ENCODE results near the gene ATP2B2.

The ATP2B2 gene

DNA sequence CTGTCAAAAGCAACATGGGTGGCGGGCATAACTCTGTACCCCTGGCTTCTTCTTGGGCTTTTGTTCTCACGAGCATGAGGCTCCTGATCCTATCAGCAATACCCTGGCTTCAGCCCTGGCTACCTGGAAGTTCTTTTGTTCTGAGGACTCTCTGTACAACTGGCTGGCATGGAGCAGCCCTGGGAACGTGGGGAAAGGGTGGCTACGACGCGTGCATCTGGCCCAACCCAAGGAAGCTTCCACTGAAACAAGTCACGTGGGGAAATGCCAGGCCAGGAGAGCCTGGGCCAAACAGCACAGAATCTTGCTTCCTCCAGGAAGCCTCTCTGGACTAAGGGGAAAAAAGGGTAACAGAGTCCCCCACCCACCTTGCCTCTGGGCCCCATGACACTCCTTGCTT is 22.7 kb upstream of the ATP2B2 start:
- FAIRE-seq: no peak

DNA sequence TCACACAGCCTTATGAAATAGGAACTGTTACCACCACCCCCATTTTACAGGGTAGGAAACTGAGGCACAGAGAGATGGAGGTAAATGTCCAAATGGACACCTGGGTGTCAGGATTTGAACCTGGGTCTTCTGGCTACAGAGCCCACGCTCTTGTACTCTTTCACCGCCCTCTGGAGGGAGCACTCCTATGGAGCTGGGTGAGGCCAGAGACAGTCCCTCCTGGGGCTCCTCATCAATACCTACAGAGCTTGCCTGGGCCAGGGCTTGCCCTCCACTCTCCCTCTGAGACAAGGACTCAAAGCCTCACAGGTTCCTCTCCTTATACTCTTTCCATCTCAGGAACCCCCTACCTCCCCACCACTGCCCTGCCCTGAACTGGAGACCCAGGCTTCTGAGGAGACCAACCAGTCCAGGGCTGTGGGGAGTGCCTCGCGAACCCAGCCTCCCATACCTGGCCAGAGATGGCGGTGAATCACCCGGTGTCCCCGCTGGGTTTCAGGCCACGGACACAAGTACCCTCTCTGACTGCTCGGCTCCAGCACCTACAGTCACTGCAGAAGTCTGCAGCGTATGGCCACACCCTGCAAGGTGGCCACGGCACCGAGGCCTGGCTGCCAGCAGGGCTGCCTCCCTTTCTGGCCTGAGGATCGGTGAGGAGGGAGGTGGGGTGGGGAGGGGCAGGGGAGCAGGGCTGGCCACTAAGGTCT is 22.1 kb upstream of the ATP2B2 start:
- FAIRE-seq: no peak

DNA sequence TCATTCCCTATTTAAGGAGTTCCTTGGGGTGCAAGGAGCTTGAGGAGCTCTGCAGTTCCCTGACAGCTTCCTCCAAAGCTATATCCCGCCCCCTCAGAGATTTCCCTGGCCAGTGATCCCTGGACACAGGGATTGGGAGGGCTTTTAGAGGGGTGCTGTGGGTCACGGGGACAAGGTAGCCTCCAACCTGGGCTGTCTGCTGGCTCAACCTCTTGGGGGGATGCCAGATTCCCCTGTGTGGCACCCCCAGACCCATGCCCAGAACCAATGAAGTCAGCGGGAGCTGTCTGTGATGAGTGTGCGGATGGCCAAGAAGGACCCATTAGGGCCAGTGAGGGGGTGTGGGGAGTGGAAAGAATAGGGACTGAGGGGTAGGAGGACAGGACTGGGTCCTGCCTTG is 21.0 kb upstream of the ATP2B2 start:
- FAIRE-seq: no peak

DNA sequence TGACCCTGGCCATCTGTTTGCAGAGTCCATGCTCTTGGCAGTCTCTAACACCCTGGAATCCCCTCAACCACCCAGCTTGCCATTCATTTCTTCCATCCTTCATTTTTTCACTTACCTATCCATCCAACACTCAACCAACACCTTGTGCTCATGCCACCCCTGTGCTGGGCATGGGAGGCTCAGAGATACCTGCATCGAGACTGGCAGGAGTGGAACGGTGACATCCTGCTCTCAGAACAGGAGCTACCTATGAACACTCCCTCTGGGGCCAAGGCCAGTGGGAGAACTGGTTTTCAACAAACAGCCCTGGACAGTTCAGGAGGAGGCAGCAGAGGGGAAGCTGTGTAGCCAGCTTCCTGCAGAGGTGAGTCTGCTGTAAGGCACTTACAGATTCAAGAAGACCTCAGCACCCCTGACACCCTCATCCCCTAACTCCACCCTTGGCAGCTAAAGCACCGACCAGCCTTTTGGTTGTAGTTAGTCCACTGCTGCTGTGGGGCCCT is 19.5 kb upstream of the ATP2B2 start:
- no peak for FAIRE-seq

DNA sequence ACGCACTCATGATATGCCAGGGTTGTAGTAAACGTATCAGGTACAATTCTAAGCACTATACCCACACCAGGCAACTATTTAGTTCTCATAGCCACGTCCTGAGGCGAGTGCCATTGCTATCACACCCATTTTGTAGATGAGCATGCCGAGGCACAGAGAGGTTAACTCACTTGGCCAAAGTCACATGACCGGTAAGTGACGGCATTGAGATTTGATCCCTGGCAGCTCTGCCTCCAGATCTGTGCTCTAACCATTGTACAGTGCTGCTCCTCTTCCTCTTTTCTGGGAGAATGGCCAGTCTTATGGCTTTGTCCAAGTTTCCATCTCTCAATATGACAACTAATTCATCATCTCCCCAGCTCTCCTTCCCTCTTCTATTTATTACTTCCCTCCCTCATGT is 18.9 kb upstream of the ATP2B2 start:
- FAIRE-seq: no peak

DNA sequence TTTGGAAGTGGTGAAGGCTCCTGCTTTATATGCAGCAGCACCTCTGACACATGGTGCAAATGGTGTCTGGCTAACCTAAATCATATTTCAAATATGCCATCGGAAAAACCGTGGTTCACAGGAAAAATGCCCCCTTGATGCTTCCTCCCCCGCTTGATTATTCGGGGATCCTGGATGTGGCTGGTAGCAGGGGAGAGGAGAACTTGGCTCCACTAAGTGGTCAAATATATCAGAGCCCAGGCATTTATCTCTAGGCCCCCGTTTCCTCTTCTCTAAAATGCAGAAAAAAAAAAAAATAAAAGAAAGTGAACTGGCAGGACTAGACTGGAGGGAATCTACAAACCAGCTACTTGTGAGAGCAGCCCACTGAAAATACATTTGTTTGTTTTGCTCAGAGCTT is 18.2 kb upstream of the ATP2B2 start:
- no peak for FAIRE-seq

DNA sequence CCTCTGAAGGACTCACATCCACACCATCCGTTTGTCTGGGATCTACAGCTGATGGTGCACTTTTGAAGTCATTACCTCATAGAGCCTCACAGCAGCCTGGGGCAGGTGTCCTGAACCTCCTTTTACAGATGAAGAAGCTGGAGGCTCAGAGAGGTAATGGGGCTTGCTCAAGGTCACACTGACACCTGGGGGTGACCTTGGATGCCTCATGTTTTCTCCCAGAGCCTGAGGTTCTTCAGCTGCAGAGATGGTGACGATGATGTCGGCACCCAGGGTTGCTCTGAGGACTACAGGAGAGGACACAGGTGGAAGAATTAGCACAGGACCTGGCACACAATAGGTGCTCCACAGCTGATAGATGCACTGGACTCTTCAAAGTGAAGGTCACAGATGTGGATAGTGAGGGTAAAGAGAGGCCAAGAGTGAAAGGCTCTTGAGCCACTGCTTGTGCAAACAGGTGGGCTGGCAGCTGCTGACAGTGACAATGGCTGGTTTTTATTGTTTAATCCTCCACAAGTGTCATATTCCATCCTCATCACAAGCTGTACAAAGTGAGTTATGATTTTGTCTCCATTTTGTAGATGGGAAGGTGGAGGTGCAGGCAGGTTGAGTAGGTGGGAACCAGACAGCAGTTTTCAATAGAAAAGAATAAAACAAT is 17.4 kb upstream of the ATP2B2 start:
- FAIRE-seq: no peak

DNA sequence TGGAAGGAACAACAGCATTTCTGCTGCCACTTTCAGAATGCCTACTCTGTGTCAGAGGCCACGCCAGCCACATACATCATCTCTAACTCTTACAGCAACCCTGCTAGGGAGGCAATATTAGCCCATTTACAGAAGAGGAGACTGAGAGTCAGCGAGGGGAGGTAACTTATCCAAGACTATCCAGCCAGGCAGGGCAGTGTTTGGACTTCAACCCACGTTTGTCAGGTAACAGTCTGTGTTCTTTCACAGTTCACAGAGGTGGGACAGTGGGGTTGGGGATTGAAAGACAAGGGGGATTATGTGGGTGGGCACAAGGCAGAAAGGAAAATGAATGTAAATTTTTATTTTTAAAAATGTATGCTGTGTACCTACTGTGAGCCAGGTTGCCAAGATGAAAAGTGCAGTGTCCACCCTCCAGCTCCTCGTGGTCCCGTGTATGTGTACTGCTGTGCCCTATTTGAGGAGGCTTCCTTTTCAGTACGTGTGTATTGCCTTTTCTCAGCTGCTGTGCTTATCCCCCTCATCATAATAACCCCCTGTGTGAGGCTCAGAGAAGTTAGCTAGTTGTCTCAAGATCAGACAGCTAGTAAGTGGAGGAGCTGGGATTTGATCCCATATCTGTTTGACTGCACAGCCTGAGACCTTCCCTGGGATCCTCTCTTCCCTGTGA is 16.5 kb upstream of the ATP2B2 start:
- FAIRE-seq: no peak

DNA sequence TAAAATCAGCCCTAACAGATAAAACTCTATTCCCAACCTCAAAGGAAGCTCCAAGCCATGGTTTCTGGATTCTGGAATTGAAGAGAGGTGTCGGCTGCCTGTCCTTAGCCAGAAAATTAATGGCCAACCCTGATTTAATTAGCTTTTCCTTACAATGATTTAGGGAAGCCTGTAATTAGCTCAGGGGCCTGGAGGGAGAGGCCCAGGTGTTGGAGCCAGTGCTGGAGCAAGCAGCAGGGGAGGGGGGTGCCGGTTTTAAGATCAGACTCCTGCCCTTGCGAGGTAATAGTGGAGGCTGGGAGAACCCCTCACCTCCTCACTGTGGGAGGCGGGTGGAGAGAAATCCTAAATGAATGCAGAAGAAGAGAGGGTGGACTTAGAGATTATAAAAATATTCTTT is 14.7 kb upstream of the ATP2B2 start:
- FAIRE-seq: no peak

DNA sequence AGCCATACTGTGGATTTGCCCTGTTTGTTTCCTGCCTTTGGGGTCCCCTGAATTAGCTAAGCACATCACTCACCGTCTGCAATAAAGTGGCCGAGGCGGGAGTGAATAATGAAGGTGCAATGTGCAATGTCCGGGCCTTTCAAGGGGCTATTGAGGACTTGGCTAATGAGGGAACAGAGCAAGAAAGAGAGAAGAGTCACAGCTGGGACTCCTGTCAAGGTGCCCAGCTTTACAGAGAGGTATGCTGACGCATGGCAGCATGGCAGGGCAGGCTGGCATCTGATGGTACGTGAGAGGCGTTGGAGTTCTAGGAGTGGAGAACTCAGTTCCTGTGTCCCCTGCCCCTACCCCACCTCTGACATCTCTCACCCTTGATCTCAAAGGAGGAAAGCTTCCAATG is 13.8 kb upstream of the ATP2B2 start:
- FAIRE-seq: no peak

DNA sequence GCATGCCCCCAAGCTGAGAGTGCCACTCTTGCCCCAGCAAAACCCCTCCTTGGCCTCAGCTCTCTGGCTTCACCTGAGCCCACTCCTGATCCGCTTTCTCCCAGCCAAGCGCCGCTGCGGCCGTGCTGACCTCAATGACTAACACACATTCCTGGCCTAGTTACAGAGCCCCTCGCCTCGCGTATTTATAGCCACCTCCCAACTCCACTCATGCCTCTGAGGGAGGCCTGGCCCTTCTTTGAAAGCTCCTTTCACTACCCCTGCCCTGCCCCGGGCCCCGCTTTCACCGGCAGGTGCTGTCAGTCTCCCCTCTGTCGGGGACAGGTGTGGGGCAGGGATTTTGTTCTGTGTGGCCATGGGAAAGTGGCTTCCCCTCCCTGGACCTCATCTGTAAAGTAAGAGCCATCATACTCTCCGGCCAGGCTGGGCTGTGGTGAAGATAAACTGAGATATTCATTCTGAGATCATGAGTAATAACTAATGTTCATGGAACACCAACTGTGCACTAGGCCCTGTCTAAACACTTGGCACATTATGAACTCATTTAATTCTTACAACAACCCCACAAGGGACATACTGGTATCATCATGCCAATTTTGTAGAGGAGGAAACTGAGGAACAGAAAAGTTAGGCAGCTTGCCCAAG is 13.2 kb upstream of the ATP2B2 start:
- FAIRE-seq: no peak

DNA sequence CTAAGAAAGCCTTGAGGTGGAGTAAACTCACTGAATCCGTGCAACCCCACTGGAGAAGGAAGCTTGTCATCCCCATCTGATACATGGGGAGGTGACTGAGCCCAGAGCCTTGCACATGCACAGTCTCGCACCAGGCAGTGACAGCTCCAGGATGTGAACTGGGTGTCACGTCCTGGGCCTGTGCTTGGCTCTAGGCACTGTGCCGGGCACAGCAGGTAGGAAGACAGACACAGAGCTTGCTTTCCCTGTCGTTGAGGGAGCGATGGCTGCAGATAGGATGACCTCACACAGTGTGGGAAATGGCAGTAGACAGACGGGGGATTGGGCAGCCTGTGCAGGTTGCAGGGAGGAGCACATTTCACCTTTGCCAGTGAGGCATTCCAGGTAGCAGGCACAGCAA is 12.2 kb upstream of the ATP2B2 start:
- no peak for FAIRE-seq

DNA sequence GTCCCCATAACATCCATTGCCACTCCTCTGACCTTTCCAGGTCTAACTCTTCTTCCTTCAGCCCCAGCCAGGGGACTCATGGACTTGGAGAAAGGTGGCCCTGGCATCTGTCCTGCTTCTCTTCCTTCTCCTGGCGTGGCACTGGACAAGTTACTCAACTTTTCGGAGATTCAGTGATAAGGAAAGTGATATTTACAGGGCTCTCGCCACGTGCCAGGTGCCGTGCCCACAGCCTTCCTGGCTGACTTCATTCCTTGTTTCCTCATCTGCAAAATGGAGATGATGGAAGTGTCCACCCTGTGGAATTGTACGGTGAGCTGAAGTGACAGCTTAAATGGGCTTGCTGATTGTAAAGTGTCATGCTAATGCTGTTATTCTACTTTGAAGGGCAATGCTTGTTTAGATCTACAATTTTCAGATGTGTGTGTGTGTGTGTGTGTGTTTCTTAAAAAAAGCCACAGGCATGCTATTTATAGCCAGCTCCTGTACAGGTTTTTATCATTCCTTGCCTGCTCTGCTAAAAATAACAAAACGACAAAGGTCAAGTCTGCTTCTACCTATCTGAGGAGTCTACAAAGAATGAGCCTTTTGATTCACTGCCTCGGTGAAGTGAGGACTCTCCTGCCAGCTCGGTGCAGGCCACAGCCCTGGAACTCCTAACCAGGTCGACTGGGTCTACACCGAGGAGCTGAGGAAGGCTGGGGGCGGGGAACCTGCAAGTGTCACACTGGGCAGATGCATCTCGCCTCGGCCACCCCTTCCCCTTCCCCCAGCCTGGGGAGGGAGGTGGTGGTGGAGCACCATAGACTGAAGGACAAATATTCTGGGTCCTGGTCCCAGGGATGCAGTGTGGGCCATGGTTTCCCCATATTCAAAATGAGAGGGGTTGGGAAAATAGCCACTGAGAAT is 11.4 kb upstream of the ATP2B2 start:
- no peak for FAIRE-seq

DNA sequence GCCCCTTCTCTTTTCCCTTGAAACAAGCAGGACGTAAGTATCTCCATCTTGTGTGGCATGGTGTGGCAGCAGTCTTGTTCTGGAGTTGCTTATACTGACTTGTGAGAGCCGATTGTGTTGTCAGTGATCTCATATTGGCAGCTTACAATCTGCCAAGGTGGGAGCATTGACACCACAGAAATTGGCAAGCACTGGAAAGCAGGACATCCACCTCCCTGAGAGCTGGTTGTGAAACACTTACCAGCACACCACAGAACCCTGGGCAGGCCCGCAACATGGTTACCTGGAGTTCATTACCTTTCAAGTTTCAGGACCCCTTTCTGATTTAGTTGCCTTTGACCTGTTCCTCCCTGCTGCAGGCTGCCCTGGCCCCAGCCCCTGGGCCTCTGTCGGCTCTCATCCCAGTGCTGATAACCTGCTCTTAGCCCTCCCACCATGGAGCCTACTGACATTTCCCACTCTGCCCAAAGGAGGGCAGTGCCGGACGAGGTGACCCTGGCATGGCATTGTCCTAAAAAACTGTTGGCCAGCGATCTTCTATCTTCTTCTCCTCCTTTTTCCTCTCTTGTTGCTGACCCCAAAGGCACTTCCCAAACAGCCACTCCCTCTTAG is 10.6 kb upstream of the ATP2B2 start:
- no peak for FAIRE-seq

DNA sequence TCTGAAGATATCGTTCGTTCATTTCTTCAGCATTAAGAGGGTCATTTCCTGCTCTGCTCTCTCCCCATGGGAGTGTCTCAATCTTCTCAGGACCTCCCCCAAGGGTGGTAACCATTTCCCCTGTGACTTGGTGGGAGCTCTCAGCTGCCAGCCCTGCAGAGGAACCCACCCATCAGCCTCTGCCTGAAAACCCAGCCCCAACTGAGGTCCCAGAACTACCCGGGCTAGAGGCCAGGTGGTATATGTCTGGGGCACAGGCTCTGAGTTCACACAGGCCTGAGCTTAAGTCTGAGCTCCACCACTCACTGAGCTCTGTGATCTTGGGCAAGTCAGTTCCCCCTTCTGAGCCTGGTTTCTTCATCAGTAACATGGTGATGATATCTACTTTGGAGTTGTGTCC is 10.0 kb upstream of the ATP2B2 start:
- no peak for FAIRE-seq

DNA sequence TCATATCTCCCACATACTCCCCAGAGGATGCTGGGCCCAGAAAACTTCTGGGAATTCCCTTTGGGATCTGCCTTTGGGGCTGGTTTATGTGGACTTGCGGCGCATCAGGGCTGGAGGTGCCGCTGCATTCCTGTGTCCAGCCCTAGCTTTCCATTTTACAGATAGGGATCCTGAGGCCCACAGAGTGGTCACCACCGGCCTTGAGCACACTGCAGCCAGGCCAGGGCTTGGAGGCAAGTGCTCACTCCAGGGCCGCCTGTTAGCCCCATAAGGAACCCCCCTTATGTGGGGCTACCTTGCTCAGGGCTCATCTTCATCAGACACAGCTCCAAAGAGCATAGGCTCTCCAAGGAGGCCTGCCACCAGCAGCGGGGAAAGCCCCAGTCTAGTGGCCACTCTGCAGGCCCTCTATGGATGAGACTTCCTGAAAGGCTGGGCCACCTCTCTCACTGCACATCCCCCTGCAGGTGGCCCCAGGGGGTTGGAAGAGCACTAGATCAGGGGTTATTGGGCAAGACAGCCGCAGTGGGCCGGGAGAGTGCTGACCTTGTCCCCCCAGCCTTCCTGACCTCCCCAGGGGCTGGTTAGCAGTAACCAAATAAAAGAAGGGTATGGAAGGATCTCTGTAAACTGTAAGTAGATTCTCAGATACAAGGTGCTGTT is 9.2 kb upstream of the ATP2B2 start:
- FAIRE-seq: no peak

DNA sequence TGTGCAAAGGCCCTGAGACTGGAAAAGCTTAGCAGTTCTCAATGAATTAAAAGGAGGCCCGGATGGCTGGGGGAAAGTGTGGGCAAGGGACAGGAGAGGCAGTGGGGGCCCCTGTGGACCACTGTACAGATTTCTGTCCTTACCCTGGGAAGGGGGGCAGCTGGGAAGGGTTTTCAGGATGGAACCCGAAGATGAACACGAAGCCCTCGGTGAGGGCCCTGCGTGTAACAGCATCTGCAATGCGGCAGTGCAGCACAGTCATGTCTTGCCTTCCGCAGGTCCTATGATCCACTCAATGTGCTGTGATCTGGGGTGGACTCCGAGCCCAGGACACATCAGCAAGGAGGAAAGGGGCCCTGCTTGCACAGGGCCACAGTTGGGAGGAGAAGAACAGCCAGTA is 7.9 kb upstream of the ATP2B2 start:
- FAIRE-seq: no peak

DNA sequence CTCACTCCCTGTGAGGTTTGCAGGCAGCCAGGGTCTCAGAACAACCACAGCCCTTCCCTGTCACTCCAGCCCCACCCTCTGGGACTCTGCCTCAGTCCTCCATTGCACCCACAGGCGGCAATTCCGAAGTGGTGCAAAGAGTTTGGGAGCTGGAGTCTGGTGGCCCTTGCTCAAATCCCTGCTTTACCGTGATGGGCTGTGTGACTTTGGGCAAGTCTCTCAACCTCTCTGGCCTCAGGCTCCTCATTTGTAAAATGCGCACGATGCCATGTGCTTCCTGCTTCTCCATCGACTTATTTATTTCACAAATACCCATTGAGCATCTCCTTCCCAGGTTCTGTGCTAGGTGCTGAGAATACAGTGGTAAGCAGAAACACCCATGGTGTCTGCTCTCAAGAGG is 7.3 kb upstream of the ATP2B2 start:
- no peak for FAIRE-seq

DNA sequence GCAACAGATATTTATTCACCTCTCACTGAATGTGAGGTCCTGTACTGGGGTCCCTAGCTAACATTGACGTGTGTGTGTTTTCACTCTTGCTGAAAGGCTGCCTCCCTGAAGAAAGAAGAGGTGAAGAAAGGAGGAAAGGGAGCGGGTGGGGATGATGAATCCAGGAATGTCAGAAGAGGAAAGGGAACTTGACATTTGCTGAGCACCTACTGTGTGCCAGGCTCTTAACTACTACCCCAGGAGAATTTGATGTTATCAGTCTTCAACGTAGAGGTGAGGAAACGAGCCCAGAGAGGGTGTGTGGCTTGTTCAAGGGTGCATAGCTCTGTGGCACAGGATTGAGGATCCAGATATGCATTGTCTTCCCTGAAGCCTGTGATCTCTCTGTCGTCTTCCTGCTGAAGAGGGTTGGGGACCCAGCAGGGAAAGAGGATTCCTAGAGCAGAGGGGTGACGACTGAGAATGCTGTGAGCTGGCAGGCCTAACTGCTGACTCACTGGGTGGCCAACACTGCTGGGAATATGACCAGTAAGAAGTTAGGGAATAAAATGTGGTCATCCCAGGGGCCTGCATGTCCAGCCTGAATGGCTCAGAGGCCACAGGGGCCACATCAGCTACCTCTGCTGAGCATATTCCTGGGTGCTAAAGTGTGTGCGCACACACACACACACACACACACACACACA is 6.6 kb upstream of the ATP2B2 start:
- FAIRE-seq: no peak

DNA sequence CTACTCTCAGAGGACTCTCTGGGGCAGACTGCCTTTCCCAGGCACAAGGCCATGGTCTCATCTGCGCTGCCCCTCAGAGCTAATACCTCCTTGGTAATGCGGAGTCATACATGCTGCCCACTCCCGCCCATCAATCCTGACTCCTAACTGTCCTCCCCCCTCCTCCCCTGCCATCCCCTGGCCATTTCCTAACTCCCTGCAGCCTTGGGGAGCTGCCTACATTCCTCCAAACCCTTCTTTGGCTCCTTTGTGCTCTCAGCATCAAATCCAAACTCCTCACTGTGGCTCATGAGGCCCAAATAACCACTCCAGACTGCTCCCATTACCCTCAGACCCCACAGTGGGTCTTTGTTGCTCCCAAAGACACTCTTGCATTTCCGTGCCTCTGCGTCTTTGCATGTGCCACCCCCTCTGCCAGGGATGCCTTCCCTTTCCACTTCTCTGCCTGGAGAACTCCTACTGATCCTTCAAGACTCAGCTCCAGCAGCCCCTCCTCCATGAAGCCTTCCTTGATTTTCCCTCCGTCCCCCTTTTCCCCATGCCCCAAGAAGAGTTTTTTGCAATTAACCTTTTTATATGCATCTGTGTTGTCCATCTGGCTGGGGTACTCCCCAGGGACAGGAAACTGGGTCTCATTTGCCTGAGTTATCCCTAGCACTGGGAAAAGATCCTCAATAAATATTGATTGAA is 5.5 kb upstream of the ATP2B2 start:
- no peak for FAIRE-seq
